ENCODE measurements around the gene NR2F1-AS1. TPM values are rescaled to one million over a fixed set of nuclear protein-coding genes. Genes with fewer than 3 reads are reported as not detected.

Gene NR2F1-AS1
- total and polyA plus RNA-seq, 2 donors (not counting 1 experiment from before 2014, with no cell fraction given) = not detected

GRCh38 chr5:93594591-93595419 lies 13.8 kb upstream of the NR2F1-AS1 start:
- Histone ChIP-seq H3K4me2 (replicated peaks; ENCODE audit: low read depth, low read length, poor library complexity, severe bottlenecking) (no peak overlapping the region), H3K4me1 (ENCODE audit: control insufficient read depth in 2 of 2, insufficient read depth in 2 of 2, low read length in 2 of 2) (peaks cover 13 to 41% of the 10 kb centered on the region in 2 donors), H3K36me3 (replicated peaks in 1 of 2; ENCODE audit: control extremely low read depth in 1 of 2, control insufficient read depth in 1 of 2, extremely low read depth in 1 of 2, insufficient read depth in 2 of 2, low read length in 1 of 2) (no peaks in the 10 kb centered on the region), H4K20me1 (ENCODE audit: control insufficient read depth, insufficient read depth, low read length, poor library complexity, severe bottlenecking) (no peaks in the 10 kb centered on the region), H3K79me2 (ENCODE audit: control insufficient read depth, insufficient read depth, low read length) (no peaks in the 10 kb centered on the region), H2AFZ (ENCODE audit: insufficient read depth, low read depth, low read length, poor library complexity, severe bottlenecking) (no peak overlapping the region), H3K27me3 (replicated peaks in 1 of 4; ENCODE audit: control extremely low read depth in 1 of 4, control insufficient read depth in 3 of 4, insufficient read depth in 4 of 4, low read length in 3 of 4) (peaks cover 0 to 97% (median 77%) of the 10 kb centered on the region in 4 experiments), H3K27ac (ENCODE audit: low read length in 2 of 2) (no peak overlapping the region), H3K9me3 (ENCODE audit: control extremely low read depth in 1 of 3, control insufficient read depth in 2 of 3, insufficient read depth in 1 of 3, low read length in 2 of 3) (peaks cover 0 to 47% (median 19%) of the 10 kb centered on the region in 3 donors), H3K4me3 (ENCODE audit: control extremely low read depth in 1 of 5, extremely low read depth in 1 of 5, insufficient read depth in 1 of 5, low read depth in 2 of 5, low read length in 4 of 5) (no peak overlapping the region), H3K9ac (ENCODE audit: low read length) (no peak overlapping the region)
- DNase-seq = no peak
- POLR2A ChIA-PET = no interaction called here
- Mint-ChIP-seq H3K27me3 (peaks cover 68% of the 10 kb centered on the region), H3K9me3 (ENCODE audit: insufficient read depth) (no peaks in the 10 kb centered on the region), H3K4me1 (peaks cover 5% of the 10 kb centered on the region), H3K4me3 (no peak overlapping the region), H3K27ac (no peak overlapping the region)
- no peak for ATAC-seq (ENCODE audit: low read depth)
- 13% methylated on average over 36 of the region's 37 CpGs for WGBS (ENCODE audit: insufficient coverage)
- CTCF ChIA-PET = interaction anchor here (0.6 to 1.1 kb wide), 2 partner anchors 16 to 206 kb away, joined by 3 read pairs; no protein-coding TSS in a partner anchor
- TF ChIP-seq EZH2 (IDR thresholded peaks at IDR 0.05; ENCODE audit: borderline replicate concordance, insufficient read depth, low read depth, low read length, poor library complexity, severe bottlenecking) = peak; percentile 8
- TF ChIP-seq, protein P1, sequence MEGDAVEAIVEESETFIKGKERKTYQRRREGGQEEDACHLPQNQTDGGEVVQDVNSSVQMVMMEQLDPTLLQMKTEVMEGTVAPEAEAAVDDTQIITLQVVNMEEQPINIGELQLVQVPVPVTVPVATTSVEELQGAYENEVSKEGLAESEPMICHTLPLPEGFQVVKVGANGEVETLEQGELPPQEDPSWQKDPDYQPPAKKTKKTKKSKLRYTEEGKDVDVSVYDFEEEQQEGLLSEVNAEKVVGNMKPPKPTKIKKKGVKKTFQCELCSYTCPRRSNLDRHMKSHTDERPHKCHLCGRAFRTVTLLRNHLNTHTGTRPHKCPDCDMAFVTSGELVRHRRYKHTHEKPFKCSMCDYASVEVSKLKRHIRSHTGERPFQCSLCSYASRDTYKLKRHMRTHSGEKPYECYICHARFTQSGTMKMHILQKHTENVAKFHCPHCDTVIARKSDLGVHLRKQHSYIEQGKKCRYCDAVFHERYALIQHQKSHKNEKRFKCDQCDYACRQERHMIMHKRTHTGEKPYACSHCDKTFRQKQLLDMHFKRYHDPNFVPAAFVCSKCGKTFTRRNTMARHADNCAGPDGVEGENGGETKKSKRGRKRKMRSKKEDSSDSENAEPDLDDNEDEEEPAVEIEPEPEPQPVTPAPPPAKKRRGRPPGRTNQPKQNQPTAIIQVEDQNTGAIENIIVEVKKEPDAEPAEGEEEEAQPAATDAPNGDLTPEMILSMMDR (IDR thresholded peaks at IDR 0.05) = no peak
- intact Hi-C loops (cut with micrococcal nuclease) = loop anchor here (1.0 kb wide), 1 partner anchor 11 kb away; no protein-coding TSS in a partner anchor
